Lower leg skin (tissue), 3 donors: ENCODE measurements around the gene SYCE1.

ENCODE experiments used
- CTCF ChIP-seq, 3 donors: fragments of 450-650 bp; IDR thresholded peaks; one replicate each; pipeline ENCODE4 v1.5.1; 2016; ENCODE audit warnings: antibody characterized with exemption in 3 of 3, mild to moderate bottlenecking in 3 of 3, moderate library complexity in 2 of 3
- POLR2A ChIP-seq, 2 donors: fragments of 450-650 bp; IDR thresholded peaks; one replicate each; pipeline ENCODE4 v1.6.1; 2016 to 2017; ENCODE audit warnings: antibody characterized with exemption in 2 of 2, mild to moderate bottlenecking in 1 of 2, moderate library complexity in 1 of 2

- TF ChIP-seq POLR2A (IDR thresholded peaks at IDR 0.05) (no peak), CTCF (IDR thresholded peaks at IDR 0.05) (no peak)
These were observed 37.0 kb downstream of the SYCE1 start for GRCh38 chr10:133528296-133528844.
